HFFc6 (cell line): ENCODE data around the gene SLX4. TPM values are rescaled to one million over a fixed set of nuclear protein-coding genes. Genes with fewer than 3 reads are reported as not detected.

ENCODE experiments used
- DNase-seq: peaks from one replicate; pipeline ENCODE4 v3.0.0-alpha.2; 2018
- H3K27ac Mint-ChIP-seq: 2 replicates; pipeline ENCODE4 v1.8.0; 2020; ENCODE audit warnings: mild to moderate bottlenecking, mixed read lengths
- H3K27me3 Mint-ChIP-seq: 2 replicates; pipeline ENCODE4 v1.8.0; 2021; ENCODE audit warnings: mild to moderate bottlenecking, moderate library complexity, mixed read lengths; ENCODE audit not compliant: insufficient read depth
- H3K36me3 Mint-ChIP-seq: 2 replicates; pipeline ENCODE4 v1.8.0; 2021; ENCODE audit warnings: low read depth, mixed read lengths
- H3K4me1 Mint-ChIP-seq: 2 replicates; pipeline ENCODE4 v1.8.0; 2020; ENCODE audit warnings: low read depth, mixed read lengths
- H3K4me3 Mint-ChIP-seq: 2 replicates; pipeline ENCODE4 v1.8.0; 2020; ENCODE audit warnings: mild to moderate bottlenecking, moderate library complexity, mixed read lengths
- H3K9me3 Mint-ChIP-seq: 2 replicates; pipeline ENCODE4 v1.8.0; 2020; ENCODE audit warnings: mild to moderate bottlenecking, mixed read lengths
- total RNA-seq, 6 experiments: library from RNA; stranded (reverse); fragmentation: NEBNext Ultra II Directional; extraction: Animal tissue kit (Norgen Biotek cat#: 25700); gene quantifications; 2 replicates in 1 of 6; 3 replicates in 5 of 6; pipeline ENCODE4 v1.2.3, GENCODE V29; 2021
- TF ChIP-seq, protein P1 (sequence below): fragments of 200-600 bp; sonication (generic); IDR thresholded peaks from 2 replicates; pipeline ENCODE4 v1.5.0; 2021; ENCODE audit warnings: antibody characterized with exemption, mild to moderate bottlenecking

SLX4 gene
- total RNA-seq, 6 experiments from 2014 or later: 6.8 to 8.2 (median 7.2) TPM

DNA sequence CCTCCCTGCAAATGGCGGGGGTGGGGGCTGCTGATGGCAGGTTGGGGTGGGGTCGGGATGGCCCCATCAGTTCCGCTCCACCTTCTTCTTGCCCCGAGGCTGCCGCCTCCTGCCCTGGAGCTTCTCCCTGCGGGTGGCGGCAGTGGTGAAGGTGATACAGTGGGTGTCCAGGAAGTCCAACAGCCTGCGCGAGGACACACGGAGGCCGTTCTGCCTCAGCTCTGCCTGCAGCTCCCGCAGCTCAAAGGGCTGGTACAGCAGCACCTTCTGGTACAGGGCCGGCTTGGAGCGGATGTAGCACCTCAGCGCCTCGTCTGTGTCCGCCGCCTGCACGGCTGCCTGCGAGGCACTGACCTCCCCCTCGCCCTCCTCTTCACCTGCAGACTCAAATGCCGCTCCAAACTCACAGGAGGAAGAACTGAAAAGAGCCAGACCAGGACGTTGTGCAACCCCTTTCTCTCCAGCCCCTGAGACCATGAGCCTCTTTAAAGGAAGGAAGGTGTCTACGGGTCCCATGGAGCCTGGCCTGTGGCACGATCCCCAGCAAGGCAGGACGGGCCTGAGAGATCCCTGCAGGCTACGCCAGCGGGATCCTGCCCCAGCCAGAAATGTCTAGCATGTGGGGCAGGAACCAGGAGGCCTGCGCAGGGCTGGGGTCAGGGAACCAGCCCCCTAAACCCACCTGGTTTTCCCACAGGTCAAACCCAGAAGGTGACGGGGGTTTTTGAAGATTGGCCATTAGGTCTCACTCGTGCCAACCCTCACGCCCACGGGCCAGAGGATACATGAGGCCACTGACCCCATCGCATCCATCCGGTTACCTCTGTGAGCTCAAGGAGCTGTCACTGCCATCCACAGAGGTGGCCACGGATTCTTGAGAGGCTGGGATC, 28.9 kb downstream of the SLX4 start:
- Mint-ChIP-seq H3K27ac (no peak overlapping the region), H3K4me1 (peaks cover 11% of the 10 kb centered on the region), H3K36me3 (no peaks in the 10 kb centered on the region), H3K4me3 (no peak overlapping the region), H3K27me3 (no peaks in the 10 kb centered on the region), H3K9me3 (no peaks in the 10 kb centered on the region)
- DNase-seq: no peak
- TF ChIP-seq, protein P1, sequence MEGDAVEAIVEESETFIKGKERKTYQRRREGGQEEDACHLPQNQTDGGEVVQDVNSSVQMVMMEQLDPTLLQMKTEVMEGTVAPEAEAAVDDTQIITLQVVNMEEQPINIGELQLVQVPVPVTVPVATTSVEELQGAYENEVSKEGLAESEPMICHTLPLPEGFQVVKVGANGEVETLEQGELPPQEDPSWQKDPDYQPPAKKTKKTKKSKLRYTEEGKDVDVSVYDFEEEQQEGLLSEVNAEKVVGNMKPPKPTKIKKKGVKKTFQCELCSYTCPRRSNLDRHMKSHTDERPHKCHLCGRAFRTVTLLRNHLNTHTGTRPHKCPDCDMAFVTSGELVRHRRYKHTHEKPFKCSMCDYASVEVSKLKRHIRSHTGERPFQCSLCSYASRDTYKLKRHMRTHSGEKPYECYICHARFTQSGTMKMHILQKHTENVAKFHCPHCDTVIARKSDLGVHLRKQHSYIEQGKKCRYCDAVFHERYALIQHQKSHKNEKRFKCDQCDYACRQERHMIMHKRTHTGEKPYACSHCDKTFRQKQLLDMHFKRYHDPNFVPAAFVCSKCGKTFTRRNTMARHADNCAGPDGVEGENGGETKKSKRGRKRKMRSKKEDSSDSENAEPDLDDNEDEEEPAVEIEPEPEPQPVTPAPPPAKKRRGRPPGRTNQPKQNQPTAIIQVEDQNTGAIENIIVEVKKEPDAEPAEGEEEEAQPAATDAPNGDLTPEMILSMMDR: no peak

- DNase-seq: no peak
- Mint-ChIP-seq H3K4me1 (peaks cover 11% of the 10 kb centered on the region), H3K36me3 (no peaks in the 10 kb centered on the region), H3K27ac (no peak overlapping the region), H3K9me3 (no peaks in the 10 kb centered on the region), H3K27me3 (peaks cover under 1% of the 10 kb centered on the region; the same call in 1 of the 2 replicates), H3K4me3 (no peak overlapping the region)
- TF ChIP-seq, protein P1: no peak
Measured at GRCh38 chr16:3581392-3581791, 30.0 kb downstream of the SLX4 start.

DNA sequence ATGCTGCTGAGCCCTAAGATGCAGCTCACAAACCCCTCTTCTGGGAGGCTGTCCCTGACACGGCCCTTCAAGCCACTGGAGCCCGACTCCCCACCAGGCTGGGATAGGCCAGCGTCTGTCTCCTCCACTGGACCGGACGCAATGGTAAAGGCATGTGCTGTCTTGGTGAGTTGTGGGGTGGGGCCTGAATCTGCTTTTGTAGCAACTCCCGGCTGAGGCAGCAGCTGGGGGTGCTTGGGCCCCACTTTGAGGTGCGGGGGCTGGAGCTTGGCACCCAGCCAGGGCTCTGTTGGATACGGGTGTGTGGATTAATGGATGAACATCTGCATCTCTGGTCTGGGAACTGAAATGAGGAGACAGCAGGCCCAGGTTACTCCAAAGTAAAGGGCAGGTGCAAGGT, 30.7 kb downstream of the SLX4 start:
- H3K4me3 Mint-ChIP-seq: no peak overlapping the region
- H3K9me3 Mint-ChIP-seq: no peaks in the 10 kb centered on the region
- peaks cover 11% of the 10 kb centered on the region for H3K4me1 Mint-ChIP-seq
- H3K36me3 Mint-ChIP-seq: no peaks in the 10 kb centered on the region
- DNase-seq: no peak
- peaks cover 2% of the 10 kb centered on the region; the same call in 1 of the 2 replicates for H3K27me3 Mint-ChIP-seq
- TF ChIP-seq, protein P1: no peak
- H3K27ac Mint-ChIP-seq: no peak overlapping the region

GRCh38 chr16:3580251-3580651, 31.2 kb downstream of the SLX4 start:
- no peak for DNase-seq
- Mint-ChIP-seq H3K27me3 (peaks cover 2% of the 10 kb centered on the region; the same call in 1 of the 2 replicates), H3K4me3 (no peak overlapping the region), H3K4me1 (peaks cover 11% of the 10 kb centered on the region), H3K9me3 (no peaks in the 10 kb centered on the region), H3K27ac (no peak overlapping the region), H3K36me3 (no peaks in the 10 kb centered on the region)
- TF ChIP-seq, protein P1: no peak

DNA sequence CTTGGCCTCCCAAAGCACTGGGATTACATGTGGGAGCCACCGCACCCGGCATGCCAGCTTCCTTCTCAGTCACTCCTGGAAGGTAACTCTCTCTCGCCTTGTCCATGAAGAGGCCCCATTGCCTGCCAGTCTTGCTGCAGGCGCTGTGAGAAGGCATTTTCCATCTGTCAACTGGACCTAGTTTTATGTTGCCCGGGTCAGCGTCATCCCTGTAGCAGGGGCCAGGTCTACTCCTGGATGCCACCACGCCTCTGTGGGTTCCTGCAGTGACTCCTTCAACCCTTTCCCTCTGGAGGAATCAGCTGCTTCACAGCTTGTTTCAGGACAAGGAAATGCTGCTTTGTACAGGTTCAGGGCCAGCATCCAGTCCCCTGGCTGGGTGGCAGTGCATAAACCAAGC, 31.6 kb downstream of the SLX4 start:
- TF ChIP-seq, protein P1: no peak
- Mint-ChIP-seq H3K9me3 (no peaks in the 10 kb centered on the region), H3K27me3 (peaks cover 2% of the 10 kb centered on the region; the same call in 1 of the 2 replicates), H3K4me3 (no peak overlapping the region), H3K27ac (no peak overlapping the region), H3K36me3 (no peaks in the 10 kb centered on the region), H3K4me1 (peaks cover 11% of the 10 kb centered on the region)
- DNase-seq: no peak
